Measurements from ENCODE around the gene VPS37B. TPM values are rescaled to one million over a fixed set of nuclear protein-coding genes. Genes with fewer than 3 reads are reported as not detected.

Gene VPS37B
- polyA plus RNA-seq, 1 of the 3 experiments (the other 2 are of a cell fraction), result 41.1 TPM

DNA sequence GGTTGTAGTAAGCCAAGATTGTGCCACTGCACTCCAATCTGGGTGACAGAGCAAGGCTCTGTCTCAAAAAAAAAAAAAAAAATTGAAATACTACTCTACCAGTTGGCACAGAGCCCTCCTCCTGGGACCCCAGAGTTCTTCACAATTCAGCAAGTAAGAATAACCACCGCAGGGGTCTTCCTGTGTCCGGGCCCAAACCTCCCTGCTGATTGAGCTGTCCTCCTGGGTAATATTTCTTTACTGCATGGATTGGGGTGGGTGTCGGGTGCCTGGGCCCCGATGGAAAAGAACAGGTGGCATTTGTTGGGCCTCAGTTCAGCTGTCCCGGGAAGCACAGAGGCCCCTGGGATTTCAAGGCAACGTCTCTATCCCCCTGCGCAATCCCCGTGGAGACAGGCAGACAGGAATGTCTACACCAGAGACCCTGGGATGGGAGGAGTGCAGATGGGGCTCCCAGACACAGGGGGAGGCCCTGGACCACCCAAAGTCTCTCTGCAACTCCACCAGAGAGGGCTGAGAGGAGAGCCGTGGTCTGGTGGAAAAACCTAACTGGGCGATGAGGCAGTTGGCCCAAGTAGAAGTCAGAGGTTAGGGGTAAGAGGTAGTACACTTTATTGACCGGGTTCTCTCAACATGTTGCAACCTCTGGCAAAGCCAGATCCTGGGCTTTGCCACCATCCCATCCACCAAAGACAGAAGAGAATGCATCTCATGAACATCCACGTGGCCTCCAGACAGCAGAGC lies 32.7 kb upstream of the VPS37B start:
- Histone ChIP-seq H3K79me2 (ENCODE audit: insufficient read depth) (no peaks in the 10 kb centered on the region), H4K20me1 (ENCODE audit: insufficient read depth) (no peaks in the 10 kb centered on the region), H3K27ac (ENCODE audit: low read depth in 2 of 2, low read length in 1 of 2) (no peak overlapping the region), H3K9ac (no peak overlapping the region), H3K4me1 (ENCODE audit: control insufficient read depth in 1 of 2, insufficient read depth in 2 of 2, low read depth in 1 of 2, low read length in 1 of 2) (no peaks in the 10 kb centered on the region), H3K36me3 (replicated peaks in 1 of 2; ENCODE audit: control insufficient read depth in 1 of 2, insufficient read depth in 2 of 2, low read length in 1 of 2) (no peaks in the 10 kb centered on the region), H3F3A (replicated peaks; ENCODE audit: insufficient read depth) (no peaks in the 10 kb centered on the region), H3K9me2 (no peaks in the 10 kb centered on the region), H3K9me3 (no peaks in the 10 kb centered on the region), H3K4me3 (ENCODE audit: low read depth in 2 of 2, low read length in 1 of 2) (no peak overlapping the region), H3K27me3 (ENCODE audit: insufficient read depth) (no peaks in the 10 kb centered on the region), H2AFZ (ENCODE audit: low read depth) (no peak overlapping the region), H3K4me2 (no peak overlapping the region)
- TF ChIP-seq RCOR1 (IDR thresholded peaks at IDR 0.05; ENCODE audit: low read length) (no peak), JUND (IDR thresholded peaks at IDR 0.05) (no peak), EP300 (IDR thresholded peaks at IDR 0.05; ENCODE audit: borderline replicate concordance in 1 of 2, low read depth in 1 of 2, low read length in 1 of 2) (no peak), SMC3 (IDR thresholded peaks at IDR 0.05; ENCODE audit: low read depth, low read length) (no peak), YY1 (IDR thresholded peaks at IDR 0.05; ENCODE audit: low read depth) (no peak), FOXJ3 (CRISPR knock-in tag; IDR thresholded peaks at IDR 0.05) (no peak), MEF2A (IDR thresholded peaks at IDR 0.05; ENCODE audit: borderline replicate concordance, low read depth) (no peak), EZH2phosphoT487 (IDR thresholded peaks at IDR 0.05; ENCODE audit: borderline replicate concordance, low read depth) (no peak), ELF1 (IDR thresholded peaks at IDR 0.05) (no peak), TAF1 (IDR thresholded peaks at IDR 0.05; ENCODE audit: borderline replicate concordance, low read depth, low read length) (no peak), RFX5 (IDR thresholded peaks at IDR 0.05; ENCODE audit: low read length) (no peak), RXRA (IDR thresholded peaks at IDR 0.05; ENCODE audit: borderline replicate concordance, low read depth) (no peak)
- TF ChIP-seq, protein P1, sequence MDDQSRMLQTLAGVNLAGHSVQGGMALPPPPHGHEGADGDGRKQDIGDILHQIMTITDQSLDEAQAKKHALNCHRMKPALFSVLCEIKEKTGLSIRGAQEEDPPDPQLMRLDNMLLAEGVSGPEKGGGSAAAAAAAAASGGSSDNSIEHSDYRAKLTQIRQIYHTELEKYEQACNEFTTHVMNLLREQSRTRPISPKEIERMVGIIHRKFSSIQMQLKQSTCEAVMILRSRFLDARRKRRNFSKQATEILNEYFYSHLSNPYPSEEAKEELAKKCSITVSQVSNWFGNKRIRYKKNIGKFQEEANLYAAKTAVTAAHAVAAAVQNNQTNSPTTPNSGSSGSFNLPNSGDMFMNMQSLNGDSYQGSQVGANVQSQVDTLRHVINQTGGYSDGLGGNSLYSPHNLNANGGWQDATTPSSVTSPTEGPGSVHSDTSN (IDR thresholded peaks at IDR 0.05), result no peak
- TF ChIP-seq, protein P2, sequence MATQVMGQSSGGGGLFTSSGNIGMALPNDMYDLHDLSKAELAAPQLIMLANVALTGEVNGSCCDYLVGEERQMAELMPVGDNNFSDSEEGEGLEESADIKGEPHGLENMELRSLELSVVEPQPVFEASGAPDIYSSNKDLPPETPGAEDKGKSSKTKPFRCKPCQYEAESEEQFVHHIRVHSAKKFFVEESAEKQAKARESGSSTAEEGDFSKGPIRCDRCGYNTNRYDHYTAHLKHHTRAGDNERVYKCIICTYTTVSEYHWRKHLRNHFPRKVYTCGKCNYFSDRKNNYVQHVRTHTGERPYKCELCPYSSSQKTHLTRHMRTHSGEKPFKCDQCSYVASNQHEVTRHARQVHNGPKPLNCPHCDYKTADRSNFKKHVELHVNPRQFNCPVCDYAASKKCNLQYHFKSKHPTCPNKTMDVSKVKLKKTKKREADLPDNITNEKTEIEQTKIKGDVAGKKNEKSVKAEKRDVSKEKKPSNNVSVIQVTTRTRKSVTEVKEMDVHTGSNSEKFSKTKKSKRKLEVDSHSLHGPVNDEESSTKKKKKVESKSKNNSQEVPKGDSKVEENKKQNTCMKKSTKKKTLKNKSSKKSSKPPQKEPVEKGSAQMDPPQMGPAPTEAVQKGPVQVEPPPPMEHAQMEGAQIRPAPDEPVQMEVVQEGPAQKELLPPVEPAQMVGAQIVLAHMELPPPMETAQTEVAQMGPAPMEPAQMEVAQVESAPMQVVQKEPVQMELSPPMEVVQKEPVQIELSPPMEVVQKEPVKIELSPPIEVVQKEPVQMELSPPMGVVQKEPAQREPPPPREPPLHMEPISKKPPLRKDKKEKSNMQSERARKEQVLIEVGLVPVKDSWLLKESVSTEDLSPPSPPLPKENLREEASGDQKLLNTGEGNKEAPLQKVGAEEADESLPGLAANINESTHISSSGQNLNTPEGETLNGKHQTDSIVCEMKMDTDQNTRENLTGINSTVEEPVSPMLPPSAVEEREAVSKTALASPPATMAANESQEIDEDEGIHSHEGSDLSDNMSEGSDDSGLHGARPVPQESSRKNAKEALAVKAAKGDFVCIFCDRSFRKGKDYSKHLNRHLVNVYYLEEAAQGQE (IDR thresholded peaks at IDR 0.05; ENCODE audit: low read depth, low read length), result no peak
- ChIA-PET POLR2A (no interaction called here), CTCF (no interaction called here)
- WGBS (ENCODE audit: low lambda C conversion rate), result 95% methylated on average over 12 of the region's 12 CpGs
- DNase-seq, result no peak

Measured in SK-N-SH (cell line).